HG02588 (cell line): ENCODE data around the gene PRMT3.
"Not testable (repeated sequence)": the region's sequence is repeated elsewhere in the genome, so short reads cannot be mapped to it uniquely, and the experiment has no call there.

Source experiments
- ATAC-seq: cut with Tn5 transposase; IDR thresholded peaks from one replicate; pipeline ENCODE4 v1.9.1; 2021; ENCODE audit warnings: mild to moderate bottlenecking, moderate library complexity; ENCODE audit not compliant: unreplicated experiment

PRMT3 gene

DNA sequence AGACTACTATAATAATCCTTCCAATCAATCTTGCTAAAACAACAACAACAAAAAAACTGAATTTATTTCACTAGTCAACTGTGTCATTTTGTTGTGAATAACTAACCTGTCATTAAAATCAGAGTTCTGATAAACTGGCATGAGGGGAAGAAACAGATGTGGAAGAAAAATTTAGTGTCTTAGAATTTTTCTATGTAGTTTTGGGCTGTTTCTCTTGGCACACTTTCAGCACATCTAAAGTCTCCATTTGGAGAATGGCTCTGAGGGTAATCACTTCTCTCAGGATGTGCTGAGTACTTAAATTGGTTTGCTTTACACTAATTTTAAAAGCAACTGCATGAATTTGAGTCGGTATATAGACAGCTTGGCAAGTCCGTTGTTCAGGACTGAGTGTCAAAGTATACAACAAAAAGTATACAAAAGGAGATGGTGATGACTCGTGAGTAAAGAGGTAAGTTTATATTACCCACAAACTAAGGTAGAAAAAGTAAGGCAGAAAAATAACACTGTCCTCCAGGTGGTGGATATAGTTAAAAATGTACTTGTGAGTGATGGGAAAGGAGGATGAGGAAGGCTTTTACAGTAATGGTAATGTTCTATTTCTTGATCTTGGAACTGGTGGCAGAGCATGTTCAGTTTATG is 13.8 kb upstream of the PRMT3 start:
- no peak for ATAC-seq

GRCh38 chr11:20374741-20375300 is 12.7 kb upstream of the PRMT3 start:
- ATAC-seq, result no peak

DNA sequence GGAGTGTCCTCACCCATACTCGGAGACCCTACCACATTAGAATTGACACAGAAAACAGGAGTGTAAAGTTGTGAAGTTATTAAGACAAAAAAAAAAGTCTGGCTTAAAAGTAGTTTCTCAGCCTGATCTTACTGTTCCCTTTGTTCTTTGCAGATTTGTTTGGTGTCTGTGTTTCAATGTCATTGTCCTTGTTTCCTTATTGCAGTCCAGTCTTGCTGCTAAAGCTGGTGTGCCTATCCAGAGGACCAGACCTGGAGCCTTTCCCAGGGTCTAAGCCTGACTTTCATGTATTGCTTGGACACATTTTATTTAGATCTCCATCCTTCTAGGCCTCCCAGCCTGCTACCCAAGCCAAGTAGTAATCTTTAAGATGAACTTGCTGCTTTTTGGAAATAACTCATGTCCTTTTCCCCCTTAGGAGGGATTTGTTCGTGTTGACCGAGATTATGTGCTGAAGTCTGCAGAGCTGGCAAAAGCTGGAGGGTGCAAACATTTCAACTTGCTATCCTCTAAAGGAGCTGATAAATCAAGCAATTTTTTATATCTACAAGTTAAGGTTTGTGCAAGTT is 11.3 kb upstream of the PRMT3 start:
- ATAC-seq, result no peak

GRCh38 chr11:20385996-20386395 is 1.5 kb upstream of the PRMT3 start:
- ATAC-seq, result not testable (repeated sequence)

GRCh38 chr11:20388096-20389055 is 860 bp downstream of the PRMT3 start:
- no peak for ATAC-seq

DNA sequence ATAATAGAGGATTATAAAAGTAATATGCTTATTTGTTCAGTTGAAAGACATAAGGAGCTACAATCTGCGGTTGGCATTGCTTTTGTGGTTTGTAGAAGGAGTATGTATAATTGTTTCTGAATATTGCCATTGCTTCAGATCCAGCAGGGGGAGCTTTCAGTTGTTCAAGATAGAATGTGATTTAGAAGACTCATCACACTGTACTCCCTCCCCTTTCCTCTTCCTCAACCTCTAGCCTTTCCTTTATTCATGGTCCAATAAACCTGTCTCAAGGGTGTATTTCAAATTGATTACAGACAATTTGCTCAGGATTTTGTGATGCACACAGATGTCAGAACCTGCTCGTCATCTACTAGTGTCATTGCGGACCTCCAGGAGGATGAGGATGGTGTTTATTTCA is 9.8 kb downstream of the PRMT3 start:
- peak; percentile 76 for ATAC-seq

DNA sequence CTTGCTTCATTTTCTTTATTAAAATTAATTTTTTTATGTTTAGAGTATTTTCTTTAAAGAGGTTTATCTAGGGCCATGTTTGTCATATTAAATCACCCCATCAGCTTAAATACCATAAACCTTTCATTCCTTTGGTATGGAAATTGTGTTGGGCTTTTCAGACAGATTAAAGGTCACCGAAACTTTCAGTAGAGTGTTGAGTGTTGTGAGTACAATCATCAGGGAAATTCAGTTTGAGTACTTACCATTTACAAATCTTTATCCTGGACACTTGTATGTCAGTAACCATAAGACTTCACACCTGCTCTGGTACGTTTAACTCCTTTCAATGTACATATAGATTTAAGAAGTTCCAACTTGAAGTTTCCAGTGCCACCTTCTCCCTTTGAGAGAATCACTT is 12.0 kb downstream of the PRMT3 start:
- ATAC-seq, result no peak

DNA sequence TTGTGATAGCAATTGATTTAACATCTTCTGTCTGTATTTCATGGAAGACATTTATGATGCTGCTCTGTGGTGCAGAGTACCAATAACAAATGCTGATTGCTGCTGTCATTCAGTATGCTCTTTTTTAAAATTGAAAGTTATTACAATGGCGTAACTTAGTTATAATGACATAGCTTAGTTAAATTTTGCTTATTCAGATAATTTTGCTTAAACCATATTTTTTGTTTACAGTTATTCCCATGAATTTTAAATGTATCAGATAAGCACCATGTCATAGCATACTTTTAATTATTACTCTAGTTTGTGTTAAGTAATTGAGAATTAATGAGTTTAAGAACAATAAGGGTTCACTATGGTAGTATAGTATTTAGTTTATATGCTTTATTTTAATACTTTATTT is 15.5 kb downstream of the PRMT3 start:
- ATAC-seq, result no peak

- no peak for ATAC-seq
Observed at GRCh38 chr11:20406484-20406883, 19.0 kb downstream of the PRMT3 start.

GRCh38 chr11:20407344-20407743 is 19.8 kb downstream of the PRMT3 start:
- ATAC-seq, result no peak

DNA sequence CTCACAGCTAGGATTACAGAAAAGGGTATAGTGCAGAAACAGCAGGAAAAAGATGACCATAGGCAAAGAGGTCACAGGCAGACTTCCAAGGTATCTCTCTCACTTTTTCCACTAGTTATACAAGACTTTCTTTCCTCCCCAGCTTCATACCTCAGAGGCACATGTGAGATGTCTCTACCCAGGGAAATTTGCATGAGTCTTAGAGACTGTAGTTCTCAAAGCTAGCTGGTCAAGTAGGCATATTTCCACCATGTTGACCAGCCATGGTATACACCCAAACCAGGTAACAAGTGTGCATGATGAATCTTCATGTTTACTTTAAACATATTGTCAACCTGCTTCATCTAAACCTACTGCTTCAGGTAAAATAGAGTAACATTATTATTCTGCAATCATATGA is 27.9 kb downstream of the PRMT3 start:
- no peak for ATAC-seq

GRCh38 chr11:20417771-20418170 is 30.3 kb downstream of the PRMT3 start:
- ATAC-seq, result no peak

- no peak for ATAC-seq
Observed at GRCh38 chr11:20421946-20422345, 34.4 kb downstream of the PRMT3 start.

DNA sequence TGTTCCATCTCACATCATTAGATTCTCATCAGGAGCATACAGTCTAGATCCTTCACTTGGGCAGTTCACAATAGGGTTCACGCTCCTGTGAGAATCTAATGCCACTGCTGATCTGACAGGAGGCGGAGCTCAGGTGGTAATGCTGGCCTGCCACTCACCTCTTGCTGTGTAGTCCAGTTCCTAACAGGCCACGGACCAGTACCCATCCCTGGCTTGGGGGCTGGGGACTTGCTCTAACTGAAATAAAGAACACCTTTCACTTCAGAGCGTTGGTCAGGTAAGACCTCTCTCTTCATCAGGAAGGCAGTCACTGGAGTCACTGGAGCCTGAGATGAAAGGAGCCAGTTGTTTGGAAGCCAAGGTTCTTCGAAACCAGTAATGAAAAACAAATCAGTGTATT is 41.7 kb downstream of the PRMT3 start:
- ATAC-seq, result no peak

DNA sequence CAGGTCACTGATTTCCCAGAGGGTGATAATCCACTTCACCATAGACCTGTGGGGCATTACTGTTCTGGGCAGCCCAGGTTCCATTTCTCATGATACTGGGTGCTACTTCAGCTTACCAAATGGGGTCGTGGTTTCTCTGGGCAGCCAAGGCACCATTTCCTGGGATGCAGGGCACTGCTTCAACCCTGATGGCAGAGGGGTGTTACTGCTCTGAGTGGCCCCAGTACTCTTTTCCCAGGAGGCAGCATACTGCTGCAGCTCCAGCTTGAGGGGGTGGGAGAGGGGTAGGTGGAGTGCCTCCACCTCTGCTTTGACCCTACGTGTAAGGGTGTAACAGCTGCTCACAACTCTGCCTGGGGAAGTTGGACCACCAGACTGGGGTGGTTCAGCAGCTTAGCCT is 51.1 kb downstream of the PRMT3 start:
- ATAC-seq, result no peak

- ATAC-seq, result no peak
Observed at GRCh38 chr11:20443596-20443995, 56.1 kb downstream of the PRMT3 start.

DNA sequence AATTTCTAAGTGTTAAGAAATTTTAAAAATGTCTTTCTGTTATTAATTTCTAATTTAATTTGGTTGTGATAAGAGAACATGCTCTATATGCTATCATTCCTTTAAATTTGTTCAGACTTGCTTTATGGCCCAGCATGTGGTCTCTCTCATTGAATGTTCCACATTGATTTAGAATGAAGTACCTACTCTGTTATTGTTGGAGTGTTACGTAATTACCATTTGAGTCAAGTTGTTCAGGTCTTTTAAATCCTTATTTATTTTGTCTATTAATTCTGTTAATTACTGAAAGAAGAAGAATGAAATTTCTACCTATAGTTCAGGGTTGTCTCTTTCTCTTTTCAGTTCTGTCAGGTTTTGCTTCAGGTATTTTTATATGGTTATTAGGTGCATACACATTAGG is 57.0 kb downstream of the PRMT3 start:
- no peak for ATAC-seq

DNA sequence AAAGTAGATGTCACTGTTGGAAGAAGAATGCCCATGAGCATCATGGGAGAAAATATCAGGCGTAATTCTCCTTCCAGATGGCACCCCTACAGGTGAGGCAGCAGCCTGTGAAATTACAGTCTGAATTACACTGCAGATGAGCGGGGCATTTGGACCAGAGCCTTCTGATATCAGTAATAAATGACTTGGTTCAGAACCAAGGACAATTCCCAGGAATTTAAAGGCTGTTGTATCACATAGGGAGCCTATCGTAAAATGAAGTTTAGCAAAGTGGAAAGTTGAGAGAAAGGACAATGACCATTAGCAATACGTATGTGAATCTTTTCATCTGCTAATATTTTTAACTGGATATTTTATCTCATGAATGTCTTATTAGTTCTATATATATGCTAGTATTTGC is 61.3 kb downstream of the PRMT3 start:
- ATAC-seq, result no peak

DNA sequence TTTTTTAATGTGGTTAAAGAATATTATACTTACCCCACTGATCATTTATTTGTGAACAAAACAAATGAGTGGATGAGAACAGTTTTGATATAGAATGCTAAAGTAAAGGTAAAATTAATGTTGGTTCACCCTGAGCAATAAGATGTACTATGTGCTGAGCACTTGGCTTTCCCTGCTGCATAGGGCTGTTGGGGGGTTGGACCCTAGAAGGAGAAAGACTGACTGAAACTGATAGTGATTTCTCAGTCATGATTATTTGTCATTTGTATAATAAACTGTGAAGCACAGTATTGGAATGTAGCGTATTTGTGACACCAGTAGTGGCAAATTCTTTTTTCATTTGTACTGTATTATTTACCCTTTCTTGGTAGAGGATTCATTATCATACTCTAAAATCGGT is 63.3 kb downstream of the PRMT3 start:
- ATAC-seq, result no peak

DNA sequence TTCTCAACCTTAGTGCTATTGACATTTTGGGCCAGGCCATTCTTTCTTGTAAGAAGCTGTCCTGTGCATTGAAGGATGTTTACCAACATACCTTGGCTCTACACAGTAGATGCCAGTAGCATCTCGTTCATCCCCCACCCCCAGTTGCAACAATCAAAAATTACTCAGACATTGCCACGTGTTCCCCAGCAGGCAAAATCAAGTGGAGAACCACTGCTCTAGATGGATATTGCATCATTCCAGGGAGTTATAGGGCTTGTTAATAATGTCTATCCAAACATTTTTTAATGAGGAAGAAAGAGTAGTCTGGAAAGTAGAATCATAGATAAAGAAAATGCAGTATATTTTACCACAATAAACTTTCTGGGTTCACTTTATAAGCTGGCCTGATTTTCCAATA is 64.1 kb downstream of the PRMT3 start:
- no peak for ATAC-seq

DNA sequence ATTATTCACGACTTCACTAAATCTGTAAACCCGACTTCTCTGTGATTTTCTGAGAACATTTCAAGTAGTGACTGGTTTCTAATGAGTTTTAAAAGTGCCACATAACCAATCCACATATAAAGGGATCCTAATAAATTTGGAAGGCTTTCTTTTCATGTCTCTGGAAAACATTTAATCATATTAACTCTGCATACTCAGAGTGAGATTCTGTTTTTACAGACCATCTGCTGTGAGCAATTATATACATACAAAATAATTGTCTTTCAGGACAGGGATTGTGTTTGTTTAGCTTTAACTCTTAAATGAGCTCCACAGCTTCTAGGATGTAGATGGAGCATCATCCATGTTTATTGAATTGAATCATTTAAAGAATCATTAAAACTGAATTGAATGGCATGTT is 65.1 kb downstream of the PRMT3 start:
- ATAC-seq, result no peak
